Heart right ventricle (tissue), 16 donors: Measurements from ENCODE around the gene MOAP1. TPM values are rescaled to one million over a fixed set of nuclear protein-coding genes. Genes with fewer than 3 reads are reported as not detected.
A peak's percentile ranks its signal among the peaks of the same experiment; 100 is the strongest.

Experiments used
- ATAC-seq, 8 donors: fragments of 200-7000 bp; cut with Tn5 transposase; one replicate each; pipeline ENCODE4 v1.9.1; 2020; ENCODE audit warnings: mild to moderate bottlenecking in 8 of 8, moderate library complexity in 8 of 8, moderate number of reproducible peaks in 1 of 8
- DNase-seq, 2 donors: peaks; one replicate each; pipeline ENCODE4 v3.0.0-alpha.2; 2020
- H3K27ac ChIP-seq, 10 donors: fragments of 200-600 bp; sonication (generic) in 2 of 10; one replicate each; pipeline versions ENCODE4 v1.5.0 to v1.8.0; 2020 to 2022; ENCODE audit warnings: mild to moderate bottlenecking in 3 of 10
- H3K27me3 ChIP-seq, 7 donors: fragments of 200-600 bp; one replicate each; pipeline ENCODE4 v1.8.0; 2021 to 2022; ENCODE audit warnings: mild to moderate bottlenecking in 2 of 7
- H3K36me3 ChIP-seq, 9 donors: fragments of 200-600 bp; sonication (generic) in 1 of 9; one replicate each; pipeline versions ENCODE4 v1.5.0 to v1.8.0; 2020 to 2022; ENCODE audit warnings: mild to moderate bottlenecking in 2 of 9
- H3K4me1 ChIP-seq, 9 donors: fragments of 200-600 bp; sonication (generic) in 1 of 9; one replicate each; pipeline versions ENCODE4 v1.5.0 to v1.8.0; 2020 to 2022; ENCODE audit warnings: mild to moderate bottlenecking in 4 of 9
- H3K4me3 ChIP-seq, 10 donors: fragments of 200-600 bp; sonication (generic) in 2 of 10; one replicate each; pipeline versions ENCODE4 v1.5.0 to v1.8.0; 2020 to 2022; ENCODE audit warnings: mild to moderate bottlenecking in 7 of 10, moderate library complexity in 2 of 10
- H3K9me3 ChIP-seq, 11 donors: fragments of 200-600 bp in 10 of 11; sonication (generic) in 2 of 11; one replicate each; pipeline versions ENCODE4 v1.5.0 to v1.8.0; 2013 to 2022; ENCODE audit warnings: mild to moderate bottlenecking in 2 of 11, control low read depth in 1 of 11, moderate library complexity in 1 of 11
- WGBS, 2 donors: extraction: QIAGEN DNeasy Blood & Tissue Kit; methylation state at CpG; one replicate each; pipeline ENCODE4 v1.1.7; 2013; ENCODE audit warnings: inconsistent platforms in 1 of 2; 5-methylcytosine and 5-hydroxymethylcytosine counted together
- intact Hi-C, 10 donors: fragments of 100-400 bp; cut with DNase I; formaldehyde crosslinking; loops; one replicate each; pipeline versions ENCODE4 v1.11.1 to v1.14.2; 2022
- polyA plus RNA-seq, 2 donors: library from polyadenylated mRNA; stranded (reverse); fragments of 200-250 nt; gene quantifications; one replicate each; pipeline ENCODE4 v1.2.3, GENCODE V29; 2013
- total RNA-seq, 10 donors: library from RNA; stranded (reverse); fragmentation: NEBNext Ultra II Directional in 3 of 10; extraction: Animal tissue kit (Norgen Biotek cat#: 25700) in 3 of 10; gene quantifications; one replicate each; pipeline versions ENCODE4 v1.2.1 to v1.2.4, GENCODE V29; 2021 to 2023
- TF ChIP-seq, protein P1 (sequence below), 9 donors: fragments of 200-600 bp; sonication (generic) in 2 of 9; IDR thresholded peaks; one replicate each; pipeline versions ENCODE4 v1.5.0 to v1.8.0; 2021 to 2022; ENCODE audit warnings: antibody characterized with exemption in 9 of 9, mild to moderate bottlenecking in 5 of 9, moderate library complexity in 1 of 9
- donor health status: Arrhythmogenic right ventricular cardiomyopathy.
- donor health status: ischemic (EF 13 %, LVEDD 7.1; RV severe dilation, severe dysfunction).
- donor health status: healthy with polysubstance abuse.
- donor health status: DM: no; HTN: yes; CAD: no.
- donor health status: DM: no; HTN: no; CAD: no.
- donor health status: ischemic (EF 25% LVEDD 6.9; RV normal size, moderate dysfunction).
- donor health status: ischemic (EF 25% LVEDD 5.7; RV mildly dilated, moderate dysfunction).
- donor health status: healthy.
- donor health status: DM: yes; HTN: yes; CAD: no.
- donor health status: Ischemic cardiomyopathy.
- donor health status: ischemic (EF 35%, LVEDD 5.7; RV mildly dilated, moderate dysfunction).
- donor health status: nonischemic (EF 11% LVEDD 7.7; RV severe dilation, severe dysfunction).
- donor health status: DM: yes; HTN: yes; CAD: no.
- donor health status: PGD.
- donor health status: ischemic (EF 29% LVEDD 5.4; RV normal size, mild dysfunction).
- donor health status: nonischemic (EF 23%, LVEDD 6.1; RV moderate dilation, normal function).

The MOAP1 gene
- total and polyA plus RNA-seq, 12 donors: 14.6 to 96.1 (median 74.2) TPM

DNA sequence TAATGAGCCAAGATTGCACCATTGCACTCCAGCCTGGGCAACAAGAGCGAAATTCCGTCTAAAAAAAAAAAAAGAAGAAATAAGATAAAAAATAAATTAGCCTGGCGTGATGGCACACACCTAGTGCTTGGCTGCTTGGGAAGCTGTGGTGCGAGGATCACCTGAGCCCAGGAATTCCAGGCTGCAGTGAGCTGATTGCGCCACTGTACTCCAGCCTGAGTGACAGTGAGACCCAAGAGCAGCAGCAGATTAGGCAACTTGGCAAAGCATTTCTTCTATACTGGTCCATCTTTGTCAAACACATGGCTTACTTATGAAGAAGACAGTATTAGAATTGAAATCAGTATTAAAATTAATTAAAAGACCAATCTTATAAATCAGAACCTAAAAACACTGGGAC, 15.9 kb upstream of the MOAP1 start:
- Histone ChIP-seq H3K27ac (no peak overlapping the region), H3K4me3 (no peak overlapping the region), H3K36me3 (peaks cover 0 to 22% (median 0%) of the 10 kb centered on the region in 9 donors), H3K4me1 (peaks cover 0 to 15% (median 9%) of the 10 kb centered on the region in 9 donors), H3K9me3 (no peaks in the 10 kb centered on the region), H3K27me3 (no peaks in the 10 kb centered on the region)
- 96 to 99% methylated on average over 5 of the region's 5 CpGs for WGBS, 2 donors
- TF ChIP-seq, protein P1, sequence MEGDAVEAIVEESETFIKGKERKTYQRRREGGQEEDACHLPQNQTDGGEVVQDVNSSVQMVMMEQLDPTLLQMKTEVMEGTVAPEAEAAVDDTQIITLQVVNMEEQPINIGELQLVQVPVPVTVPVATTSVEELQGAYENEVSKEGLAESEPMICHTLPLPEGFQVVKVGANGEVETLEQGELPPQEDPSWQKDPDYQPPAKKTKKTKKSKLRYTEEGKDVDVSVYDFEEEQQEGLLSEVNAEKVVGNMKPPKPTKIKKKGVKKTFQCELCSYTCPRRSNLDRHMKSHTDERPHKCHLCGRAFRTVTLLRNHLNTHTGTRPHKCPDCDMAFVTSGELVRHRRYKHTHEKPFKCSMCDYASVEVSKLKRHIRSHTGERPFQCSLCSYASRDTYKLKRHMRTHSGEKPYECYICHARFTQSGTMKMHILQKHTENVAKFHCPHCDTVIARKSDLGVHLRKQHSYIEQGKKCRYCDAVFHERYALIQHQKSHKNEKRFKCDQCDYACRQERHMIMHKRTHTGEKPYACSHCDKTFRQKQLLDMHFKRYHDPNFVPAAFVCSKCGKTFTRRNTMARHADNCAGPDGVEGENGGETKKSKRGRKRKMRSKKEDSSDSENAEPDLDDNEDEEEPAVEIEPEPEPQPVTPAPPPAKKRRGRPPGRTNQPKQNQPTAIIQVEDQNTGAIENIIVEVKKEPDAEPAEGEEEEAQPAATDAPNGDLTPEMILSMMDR (IDR thresholded peaks at IDR 0.05): no peak
- intact Hi-C loops: loop anchor here in 1 of 10 donors (10.0 kb wide), 1 partner anchor 134 kb away; the partner anchor contains the start of gene BTBD7
- DNase-seq (no peak), ATAC-seq (no peak)

DNA sequence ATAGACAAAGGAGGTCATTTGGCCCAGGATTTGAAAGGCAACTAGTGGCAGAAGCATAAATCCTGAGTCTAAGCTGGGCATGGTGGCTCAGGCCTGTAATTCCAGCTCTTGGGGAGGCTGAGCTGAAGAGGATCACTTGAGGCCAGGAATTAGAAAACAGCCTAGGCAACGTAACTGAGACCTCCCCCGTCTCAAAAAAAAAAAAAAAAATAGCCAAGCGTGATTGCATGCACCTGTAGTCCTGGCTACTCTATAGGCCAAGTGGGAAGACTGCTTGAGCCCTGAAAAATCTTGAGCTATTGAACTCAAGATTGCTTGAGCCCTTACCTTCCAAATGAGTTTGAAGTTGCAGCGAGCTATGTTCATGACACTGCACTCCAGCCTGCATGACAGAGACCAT, 14.3 kb upstream of the MOAP1 start:
- Histone ChIP-seq H3K9me3 (no peaks in the 10 kb centered on the region), H3K4me3 (no peak overlapping the region), H3K36me3 (peaks cover 0 to 16% (median 0%) of the 10 kb centered on the region in 9 donors), H3K27me3 (no peaks in the 10 kb centered on the region), H3K27ac (no peak overlapping the region), H3K4me1 (peaks cover 0 to 12% (median 0%) of the 10 kb centered on the region in 9 donors)
- ATAC-seq: no peak
- DNase-seq: no peak
- intact Hi-C loops: no loop called here
- TF ChIP-seq, protein P1 (IDR thresholded peaks at IDR 0.05): no peak
- WGBS, 2 donors: 86 to 92% methylated on average over 4 of the region's 4 CpGs

DNA sequence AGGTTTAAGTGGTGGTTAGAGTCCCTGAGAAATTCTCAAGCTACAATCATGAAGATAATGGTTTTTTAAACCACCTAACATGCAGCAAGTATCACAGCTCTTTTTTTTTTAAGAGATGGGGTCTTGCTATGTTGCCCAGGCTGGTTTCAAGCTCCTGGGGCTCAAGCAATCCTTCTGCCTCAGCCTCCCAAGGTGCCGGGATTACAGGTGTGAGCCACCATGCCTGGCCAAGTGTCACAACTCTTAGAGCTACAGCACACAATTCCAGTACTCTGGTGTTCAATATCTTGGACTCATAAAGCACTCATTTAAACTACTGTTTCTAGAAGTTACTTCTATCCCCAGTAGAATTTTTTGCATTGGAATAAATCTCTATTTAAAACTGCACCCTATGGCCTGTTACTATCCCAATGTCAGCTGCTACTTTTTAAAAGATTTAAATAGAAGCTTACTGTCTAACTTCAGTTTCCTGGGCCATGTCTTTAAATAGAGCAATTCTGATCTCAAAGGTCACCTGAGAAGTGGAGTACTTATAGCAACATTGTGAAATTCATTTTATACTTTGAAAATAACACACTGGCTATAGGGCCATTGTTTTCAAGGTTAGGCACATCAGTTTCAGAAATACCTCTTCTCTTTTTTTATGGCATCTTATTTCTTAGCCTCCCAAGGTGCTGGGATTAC, 10.8 kb upstream of the MOAP1 start:
- no peaks in the 10 kb centered on the region for H3K9me3 ChIP-seq
- no peak overlapping the region for H3K4me3 ChIP-seq
- TF ChIP-seq, protein P1 (IDR thresholded peaks at IDR 0.05): no peak
- peak overlapping the region in 8 of 10 donors; percentile 1 to 69 (median 46) for H3K27ac ChIP-seq
- WGBS, 2 donors: 81 to 100% methylated on average over 1 of the region's 1 CpG
- H3K27me3 ChIP-seq: no peaks in the 10 kb centered on the region
- H3K36me3 ChIP-seq: peaks cover 0 to 25% (median 0%) of the 10 kb centered on the region in 9 donors
- ATAC-seq (peak in 6 of 8 donors; percentile 33 to 76 (median 70)), DNase-seq (no peak)
- peaks cover 0 to 12% (median 0%) of the 10 kb centered on the region in 9 donors for H3K4me1 ChIP-seq
- intact Hi-C loops: no loop called here

DNA sequence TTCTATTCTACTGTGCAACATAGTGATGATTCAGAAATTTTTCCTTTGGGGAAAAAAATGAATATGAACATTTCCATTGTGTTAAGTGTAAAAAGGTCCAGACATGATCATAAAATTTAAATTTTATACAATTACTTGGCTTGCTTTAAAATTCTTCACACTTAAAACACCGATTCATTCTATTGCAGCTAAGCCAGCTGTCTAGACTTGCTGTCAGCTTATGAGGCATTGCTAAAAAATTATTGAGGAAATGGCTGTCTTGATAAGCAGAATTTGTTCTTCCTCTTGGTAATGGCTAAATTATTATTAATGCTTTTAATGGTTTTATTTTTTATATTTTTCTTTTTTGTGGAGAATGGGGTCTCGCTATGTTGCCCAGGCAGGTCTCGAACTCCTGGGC, 2.3 kb upstream of the MOAP1 start:
- WGBS, 2 donors: 95 to 98% methylated on average over 3 of the region's 3 CpGs
- H3K27me3 ChIP-seq: no peaks in the 10 kb centered on the region
- TF ChIP-seq, protein P1 (IDR thresholded peaks at IDR 0.05): no peak
- H3K4me1 ChIP-seq: peaks cover 0 to 40% (median 26%) of the 10 kb centered on the region in 9 donors
- H3K27ac ChIP-seq: no peak overlapping the region
- ATAC-seq (no peak), DNase-seq (no peak)
- peaks cover 0 to 64% (median 21%) of the 10 kb centered on the region in 9 donors for H3K36me3 ChIP-seq
- intact Hi-C loops: no loop called here
- H3K4me3 ChIP-seq: no peak overlapping the region
- no peaks in the 10 kb centered on the region for H3K9me3 ChIP-seq
